SK-N-MC (cell line): ENCODE data around the gene FOXJ1.

ENCODE experiments used
- EZH2 ChIP-seq: fragments of 200-600 bp; sonication (generic); IDR thresholded peaks from one replicate; pipeline ENCODE4 v1.6.1; 2017; ENCODE audit warnings: antibody characterized with exemption
- POLR2AphosphoS5 ChIP-seq: IDR thresholded peaks from 2 replicates; pipeline ENCODE4 v1.6.1; 2012; ENCODE audit warnings: mild to moderate bottlenecking, low read depth, low read length, borderline replicate concordance

DNA sequence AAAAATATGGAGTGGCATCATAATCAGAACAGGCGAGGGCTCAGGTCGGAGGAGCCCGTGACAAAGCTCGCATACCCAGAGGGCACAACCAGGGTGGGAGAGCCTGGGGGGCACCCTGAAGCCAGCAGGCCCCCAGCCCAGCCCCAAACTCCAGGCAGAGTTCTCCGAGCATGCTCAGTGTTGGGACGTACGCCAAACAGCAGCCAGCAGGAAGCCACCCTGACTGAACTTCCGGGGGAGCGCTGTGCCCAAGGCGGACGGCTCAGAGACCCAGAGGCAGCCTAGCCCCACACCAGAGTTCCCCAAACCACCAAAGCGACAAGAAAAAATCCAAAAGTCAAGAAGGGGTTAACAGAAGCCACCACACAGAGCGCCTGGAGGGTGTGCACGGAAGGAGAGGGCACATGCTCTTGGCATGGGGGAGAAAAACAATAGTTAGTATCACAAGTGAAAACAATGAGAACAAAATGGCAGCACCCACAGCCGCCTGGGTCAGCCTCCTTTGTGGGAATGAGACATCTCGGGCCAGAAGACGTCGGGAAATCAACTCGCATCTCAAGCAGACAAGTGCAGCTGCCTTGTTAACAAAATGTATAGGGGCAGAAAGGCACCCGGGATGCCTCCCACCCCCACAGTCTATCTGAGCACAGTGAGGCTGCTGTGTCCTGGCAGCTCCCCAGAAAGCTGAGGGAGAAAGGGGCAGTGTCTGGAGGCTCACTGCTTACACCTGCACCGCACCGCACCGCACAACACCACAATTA lies 49.3 kb downstream of the FOXJ1 start:
- TF ChIP-seq POLR2AphosphoS5 (no peak), EZH2 (no peak)
